Lung (tissue), 12 donors: ENCODE results near the gene ADAM11. TPM values are rescaled to one million over a fixed set of nuclear protein-coding genes. Genes with fewer than 3 reads are reported as not detected.

Experiments
- ATAC-seq: fragments of 200-7000 bp; cut with Tn5 transposase; one replicate; pipeline ENCODE4 v1.9.1; 2020; ENCODE audit warnings: moderate number of reproducible peaks; ENCODE audit not compliant: insufficient read depth, low FRiP score
- DNase-seq, 3 donors: peaks; one replicate each; pipeline ENCODE4 v3.0.0-alpha.2; 2013 to 2017
- H3K27ac ChIP-seq, 2 donors: one replicate each; pipeline ENCODE4 v1.5.1; 2013; ENCODE audit warnings: mild to moderate bottlenecking in 2 of 2, moderate library complexity in 2 of 2, control low read depth in 1 of 2, inconsistent platforms in 1 of 2, low read depth in 1 of 2, low read length in 1 of 2
- H3K27me3 ChIP-seq, 3 donors: one replicate each; pipeline ENCODE4 v1.5.1; 2013; ENCODE audit warnings: low read length in 2 of 3; ENCODE audit not compliant: control insufficient read depth in 3 of 3, insufficient read depth in 3 of 3
- H3K36me3 ChIP-seq, 4 donors: one replicate each; pipeline ENCODE4 v1.5.1; 2013; ENCODE audit warnings: low read length in 4 of 4, mild to moderate bottlenecking in 1 of 4, moderate library complexity in 1 of 4; ENCODE audit not compliant: control insufficient read depth in 4 of 4, insufficient read depth in 4 of 4
- H3K4me1 ChIP-seq, 5 donors: one replicate each; pipeline ENCODE4 v1.5.1; 2013; ENCODE audit warnings: low read length in 5 of 5, mild to moderate bottlenecking in 2 of 5, moderate library complexity in 1 of 5; ENCODE audit not compliant: control insufficient read depth in 5 of 5, insufficient read depth in 5 of 5
- H3K4me3 ChIP-seq: one replicate; pipeline ENCODE4 v1.5.1; 2013; ENCODE audit warnings: mild to moderate bottlenecking, control low read depth, moderate library complexity
- H3K9ac ChIP-seq, 2 donors: one replicate each; pipeline ENCODE4 v1.5.1; 2013; ENCODE audit warnings: low read length in 2 of 2, control low read depth in 1 of 2; ENCODE audit not compliant: insufficient read depth in 1 of 2
- H3K9me3 ChIP-seq, 4 donors: one replicate each; pipeline ENCODE4 v1.5.1; 2013; ENCODE audit warnings: low read length in 3 of 4, mild to moderate bottlenecking in 1 of 4, moderate library complexity in 1 of 4; ENCODE audit not compliant: control insufficient read depth in 4 of 4, insufficient read depth in 3 of 4
- CTCF ChIP-seq: IDR thresholded peaks from 2 replicates; pipeline ENCODE4 v1.5.1; 2012; ENCODE audit warnings: mild to moderate bottlenecking; ENCODE audit errors: control extremely low read depth, extremely low read depth
- WGBS, 2 donors: extraction: QIAGEN DNeasy Blood & Tissue Kit; methylation state at CpG; one replicate each; pipeline ENCODE4 v1.1.7; 2013; 5-methylcytosine and 5-hydroxymethylcytosine counted together
- polyA plus RNA-seq, 2 donors: library from polyadenylated mRNA; stranded (reverse); fragments of 200-250 nt; gene quantifications; one replicate each; pipeline ENCODE4 v1.2.1, GENCODE V29; 2013
- total RNA-seq, 2 donors: library from RNA; depleted of rRNA in 1 of 2; stranded (reverse); fragments of >200 nt in 1 of 2; gene quantifications; one replicate each; pipeline ENCODE4 v1.2.1, GENCODE V29; 2014 to 2021
- donor health status: control.
- donor health status: control.
- donor health status: Bipolar disorder and iron deficiency.
- donor health status: healthy.
- donor health status: DM: yes; HTN: yes; CAD: no.

Gene ADAM11
- total and polyA plus RNA-seq, 4 donors: 0.09 to 1.1 (median 0.18) TPM

GRCh38 chr17:44777394-44778348, 18.9 kb downstream of the ADAM11 start:
- no peaks in the 10 kb centered on the region for H3K36me3 ChIP-seq
- TF ChIP-seq CTCF: no peak
- no peak overlapping the region for H3K27ac ChIP-seq
- H3K9me3 ChIP-seq: no peaks in the 10 kb centered on the region
- no peak for DNase-seq
- H3K27me3 ChIP-seq: no peaks in the 10 kb centered on the region
- H3K4me3 ChIP-seq: no peak overlapping the region
- no peak overlapping the region for H3K9ac ChIP-seq
- no peak for ATAC-seq
- WGBS, 2 donors: 90 to 91% methylated on average over 20 of the region's 20 CpGs
- H3K4me1 ChIP-seq: peaks cover 0 to 38% (median 12%) of the 10 kb centered on the region in 5 donors

GRCh38 chr17:44778656-44779210, 19.9 kb downstream of the ADAM11 start:
- WGBS, 2 donors: 20 to 29% methylated on average over 9 to 10 of the region's 10 CpGs
- TF ChIP-seq CTCF: no peak
- Histone ChIP-seq H3K4me1 (peaks cover 0 to 38% (median 13%) of the 10 kb centered on the region in 5 donors), H3K9me3 (no peaks in the 10 kb centered on the region), H3K9ac (no peak overlapping the region), H3K36me3 (no peaks in the 10 kb centered on the region), H3K27ac (no peak overlapping the region), H3K4me3 (no peak overlapping the region), H3K27me3 (no peaks in the 10 kb centered on the region)
- ATAC-seq (no peak), DNase-seq (no peak)

GRCh38 chr17:44779211-44780025, 20.6 kb downstream of the ADAM11 start:
- DNase-seq (peak; percentile 84 to 88 (median 87)), ATAC-seq (no peak)
- H3K36me3 ChIP-seq: no peaks in the 10 kb centered on the region
- peak overlapping the region in 1 of 2 donors; percentile 19 for H3K9ac ChIP-seq
- H3K27ac ChIP-seq: peak overlapping the region; percentile 3 to 64
- no peak overlapping the region for H3K4me3 ChIP-seq
- H3K4me1 ChIP-seq: peaks cover 0 to 38% (median 13%) of the 10 kb centered on the region in 5 donors
- H3K9me3 ChIP-seq: no peaks in the 10 kb centered on the region
- WGBS, 2 donors: 18 to 24% methylated on average over 32 to 36 of the region's 36 CpGs
- peak; percentile 63 for TF ChIP-seq CTCF
- H3K27me3 ChIP-seq: no peaks in the 10 kb centered on the region
